ENCODE measurements around the gene OBSL1.

Gene OBSL1

DNA sequence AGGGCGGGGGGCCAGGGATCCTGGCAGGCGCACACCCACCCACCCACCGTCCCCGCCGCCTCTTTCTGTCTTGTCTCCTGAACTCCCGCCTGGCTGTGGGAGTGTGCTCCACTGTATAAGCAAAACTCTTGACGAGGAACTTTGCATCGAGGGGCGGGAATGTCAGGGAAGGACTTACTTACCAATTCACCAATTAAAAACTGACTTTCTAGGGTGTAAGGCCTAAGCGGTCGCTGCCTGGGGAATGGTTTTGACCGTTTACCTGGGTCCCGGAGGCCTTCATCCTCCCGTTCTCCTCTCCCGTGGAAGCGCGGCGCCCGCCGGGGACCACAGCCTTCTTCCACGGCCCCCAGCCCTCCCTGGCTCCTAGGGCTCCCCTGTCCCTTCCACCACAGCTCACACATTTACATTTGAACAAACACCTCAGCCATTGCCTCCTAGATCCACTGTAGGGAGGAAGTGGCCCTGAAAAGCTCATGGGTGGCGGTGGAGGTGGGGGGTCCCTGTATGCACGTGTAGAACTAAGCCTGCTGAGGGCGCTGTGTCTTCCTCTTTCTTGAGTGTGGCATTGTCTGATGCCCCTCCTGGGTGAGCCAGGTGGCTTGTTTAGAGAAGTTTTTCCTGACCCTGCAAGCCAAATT is 48.2 kb downstream of the OBSL1 start:
- H3K4me3 ChIP-seq (ENCODE audit: low read depth, low read length), result no peak overlapping the region
- TF ChIP-seq, protein P1, sequence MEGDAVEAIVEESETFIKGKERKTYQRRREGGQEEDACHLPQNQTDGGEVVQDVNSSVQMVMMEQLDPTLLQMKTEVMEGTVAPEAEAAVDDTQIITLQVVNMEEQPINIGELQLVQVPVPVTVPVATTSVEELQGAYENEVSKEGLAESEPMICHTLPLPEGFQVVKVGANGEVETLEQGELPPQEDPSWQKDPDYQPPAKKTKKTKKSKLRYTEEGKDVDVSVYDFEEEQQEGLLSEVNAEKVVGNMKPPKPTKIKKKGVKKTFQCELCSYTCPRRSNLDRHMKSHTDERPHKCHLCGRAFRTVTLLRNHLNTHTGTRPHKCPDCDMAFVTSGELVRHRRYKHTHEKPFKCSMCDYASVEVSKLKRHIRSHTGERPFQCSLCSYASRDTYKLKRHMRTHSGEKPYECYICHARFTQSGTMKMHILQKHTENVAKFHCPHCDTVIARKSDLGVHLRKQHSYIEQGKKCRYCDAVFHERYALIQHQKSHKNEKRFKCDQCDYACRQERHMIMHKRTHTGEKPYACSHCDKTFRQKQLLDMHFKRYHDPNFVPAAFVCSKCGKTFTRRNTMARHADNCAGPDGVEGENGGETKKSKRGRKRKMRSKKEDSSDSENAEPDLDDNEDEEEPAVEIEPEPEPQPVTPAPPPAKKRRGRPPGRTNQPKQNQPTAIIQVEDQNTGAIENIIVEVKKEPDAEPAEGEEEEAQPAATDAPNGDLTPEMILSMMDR (conservative IDR thresholded peaks at IDR 0.05; ENCODE audit: low read depth, low read length), result no peak
- peak; percentile 17 for DNase-seq (ENCODE audit: low read depth)

DNA sequence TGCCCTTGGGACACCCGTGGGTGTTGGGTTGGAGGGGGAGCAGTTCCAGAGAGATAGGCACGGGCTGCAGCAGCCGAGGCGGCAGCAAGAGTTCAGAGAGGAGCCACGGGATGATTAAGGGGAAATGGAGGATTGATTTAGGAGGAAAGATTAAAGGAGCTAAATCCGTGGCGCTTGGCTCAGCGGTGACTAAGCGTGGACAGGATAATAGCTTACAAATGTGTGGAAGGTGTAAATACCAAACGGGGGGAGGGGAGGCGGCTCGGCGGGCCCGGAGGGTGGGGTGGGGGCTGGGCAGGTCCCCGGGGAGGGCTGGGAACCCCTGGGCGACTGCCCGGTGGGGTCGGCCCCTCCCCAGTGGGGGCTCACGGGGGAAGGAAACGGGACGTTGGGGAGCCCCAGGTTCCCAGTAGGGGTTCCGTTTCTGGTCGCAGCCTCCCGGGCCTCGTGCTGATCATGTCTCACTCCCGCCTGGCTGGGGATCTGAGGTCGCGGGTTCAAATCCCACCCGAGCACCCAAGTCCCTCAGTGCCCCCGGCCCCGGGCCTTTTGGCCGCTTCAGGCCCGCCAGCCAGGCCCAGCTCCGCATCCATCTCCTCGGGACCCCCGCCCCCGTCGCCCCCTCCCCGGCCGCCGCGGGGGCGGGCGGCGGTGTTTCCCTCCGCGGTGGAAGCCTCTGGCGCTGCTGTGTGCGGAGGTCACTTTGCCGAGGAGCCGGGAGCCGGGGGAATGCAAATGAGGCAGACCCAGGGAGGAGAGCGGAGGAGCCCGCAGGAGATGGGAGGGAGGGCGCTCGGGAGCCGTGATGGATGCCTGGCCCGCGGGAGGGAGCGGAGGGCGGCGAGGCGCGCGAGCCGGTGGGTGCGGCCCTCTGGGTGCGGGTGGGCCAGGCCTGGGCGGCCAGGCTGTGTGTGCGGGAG is 49.0 kb downstream of the OBSL1 start:
- peak overlapping the region; percentile 30 for H3K4me3 ChIP-seq (ENCODE audit: low read depth, low read length)
- DNase-seq (ENCODE audit: low read depth), result peak; percentile 44
- TF ChIP-seq, protein P1 (conservative IDR thresholded peaks at IDR 0.05; ENCODE audit: low read depth, low read length), result no peak

DNA sequence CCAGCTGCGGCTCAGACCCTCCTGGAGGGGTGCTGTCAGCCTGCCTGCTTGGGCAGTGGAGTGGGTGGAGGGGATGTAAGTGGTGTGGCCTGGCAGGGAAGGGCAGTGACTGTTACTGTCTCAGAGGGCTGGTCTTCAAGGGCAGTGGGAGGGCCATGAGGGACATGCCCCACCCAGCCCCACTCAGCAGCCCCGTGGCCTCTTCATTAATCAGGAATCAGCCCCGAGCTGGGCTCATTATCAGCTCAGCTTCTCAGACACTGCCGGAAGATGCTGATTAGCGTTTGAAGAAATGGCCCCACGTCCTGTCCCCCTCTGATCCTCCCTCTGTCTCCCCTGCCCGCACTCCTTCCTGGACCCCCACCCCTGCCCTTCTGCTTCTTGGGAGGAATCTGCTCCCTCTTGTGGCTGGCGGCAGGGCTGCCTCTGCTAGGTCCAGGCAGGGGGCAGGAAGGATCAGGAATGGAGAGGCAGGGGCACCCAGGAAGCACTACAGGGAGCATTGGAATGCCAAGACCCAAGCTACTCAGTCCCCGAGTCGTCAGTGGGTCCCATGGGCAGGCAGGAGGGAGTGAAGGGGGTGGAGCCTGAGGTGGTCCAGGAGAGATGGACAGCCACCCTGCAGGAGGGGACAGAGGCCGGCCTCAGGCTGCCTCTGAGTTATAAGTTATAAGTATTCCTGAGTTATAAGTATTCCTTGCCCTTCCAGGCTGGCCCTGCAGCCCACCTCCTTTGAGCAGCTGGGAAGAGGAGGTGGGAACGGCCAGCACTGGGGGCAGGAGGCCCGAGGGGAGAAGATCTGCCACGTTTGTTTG is 50.1 kb downstream of the OBSL1 start:
- no peak overlapping the region for H3K4me3 ChIP-seq (ENCODE audit: low read depth, low read length)
- TF ChIP-seq, protein P1 (conservative IDR thresholded peaks at IDR 0.05; ENCODE audit: low read depth, low read length), result peak; percentile 89
- DNase-seq (ENCODE audit: low read depth), result peak; percentile 47

DNA sequence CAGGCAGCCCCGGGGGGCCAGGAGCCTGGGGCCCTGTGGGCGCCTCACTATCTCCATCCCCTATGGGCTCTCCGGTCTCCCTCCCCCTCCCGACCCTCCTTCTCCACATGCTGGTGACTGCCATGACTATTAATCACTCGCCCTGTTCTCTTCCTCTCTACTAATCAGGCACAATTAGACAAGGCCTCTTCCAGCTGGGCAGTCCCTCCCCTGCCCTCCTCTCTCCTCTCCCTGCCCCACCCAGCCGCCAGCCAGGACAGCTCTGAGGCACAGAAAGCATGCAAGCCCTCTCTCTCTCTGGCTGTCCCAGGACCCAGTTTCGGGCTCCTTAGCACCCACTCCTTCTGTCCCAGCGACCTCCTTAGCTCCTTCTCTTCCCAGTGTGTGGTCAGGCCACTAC is 51.3 kb downstream of the OBSL1 start:
- H3K4me3 ChIP-seq (ENCODE audit: low read depth, low read length), result no peak overlapping the region
- TF ChIP-seq, protein P1 (conservative IDR thresholded peaks at IDR 0.05; ENCODE audit: low read depth, low read length), result no peak
- DNase-seq (ENCODE audit: low read depth), result no peak

DNA sequence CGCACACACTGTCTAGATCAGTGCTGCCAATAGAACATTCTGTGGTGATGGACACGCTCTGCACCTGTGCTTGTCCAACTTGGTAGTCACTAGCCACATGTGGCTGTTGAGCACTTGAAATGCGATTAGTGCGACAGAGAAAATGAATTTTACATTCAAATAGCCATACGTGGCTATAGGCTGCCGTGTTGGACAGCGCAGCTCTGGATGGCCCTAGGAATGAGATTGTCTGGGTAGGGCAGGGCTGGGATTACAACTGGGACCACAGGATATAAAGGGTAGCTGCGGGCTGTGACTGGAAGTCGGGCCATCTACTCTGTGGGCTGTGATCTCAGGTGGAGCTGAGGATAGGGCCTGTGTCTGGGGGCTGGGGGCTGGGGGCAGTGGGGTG is 51.8 kb downstream of the OBSL1 start:
- TF ChIP-seq, protein P1 (conservative IDR thresholded peaks at IDR 0.05; ENCODE audit: low read depth, low read length), result no peak
- DNase-seq (ENCODE audit: low read depth), result no peak
- no peak overlapping the region for H3K4me3 ChIP-seq (ENCODE audit: low read depth, low read length)

DNA sequence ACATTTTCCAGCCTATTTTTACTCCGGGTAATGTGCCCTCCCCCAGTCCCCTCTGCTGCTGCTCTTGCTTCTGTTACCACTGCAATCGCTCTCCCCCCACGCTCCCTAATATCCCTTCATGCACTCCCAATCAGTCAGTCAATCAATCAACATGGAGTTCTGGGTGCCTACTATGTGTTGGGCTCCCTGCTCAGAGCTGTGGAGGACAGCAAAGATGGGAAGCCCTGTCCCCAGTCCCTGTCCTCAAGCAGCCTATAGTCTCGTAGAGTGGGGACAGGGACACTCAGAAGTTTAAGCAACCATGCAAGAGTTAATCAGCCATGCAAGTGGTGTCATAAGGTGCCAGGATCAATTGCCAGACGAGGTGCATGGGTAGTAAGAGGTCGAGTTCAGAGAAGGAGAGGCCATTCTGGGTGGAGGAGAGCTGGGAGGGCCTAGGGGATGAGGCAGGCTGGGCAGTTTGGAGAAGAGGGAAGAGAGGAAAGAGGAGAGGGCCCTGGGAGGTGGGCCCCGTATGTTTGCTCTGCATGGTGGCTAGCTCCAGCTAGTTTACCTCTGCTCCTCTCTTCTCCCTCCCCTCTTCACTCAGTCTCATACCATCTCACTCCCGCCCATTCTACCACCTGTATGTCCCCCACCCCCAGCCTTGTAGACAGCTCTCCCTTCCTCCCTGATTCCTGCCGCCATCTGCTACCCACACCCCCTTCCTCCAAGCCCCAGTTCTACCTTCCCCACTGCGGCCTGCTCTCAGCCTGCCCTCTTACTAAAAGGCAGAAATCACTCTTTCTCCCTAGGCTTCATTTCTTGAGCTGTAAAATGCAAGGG is 53.2 kb downstream of the OBSL1 start:
- no peak for DNase-seq (ENCODE audit: low read depth)
- no peak overlapping the region for H3K4me3 ChIP-seq (ENCODE audit: low read depth, low read length)
- TF ChIP-seq, protein P1 (conservative IDR thresholded peaks at IDR 0.05; ENCODE audit: low read depth, low read length), result no peak

All from choroid plexus epithelial cell (primary cell).